A549 (cell line): Measurements from ENCODE around the gene YIPF6.

Experiments
- CBX2 ChIP-seq: fragments of 200-600 bp; sonication (generic); IDR thresholded peaks from 2 replicates; pipeline ENCODE4 v1.6.1; 2016; ENCODE audit warnings: low read depth, mild to moderate bottlenecking, borderline replicate concordance
- CBX8 ChIP-seq: fragments of 200-600 bp; sonication (generic); IDR thresholded peaks from 2 replicates; pipeline ENCODE4 v1.6.1; 2016
- CHD2 ChIP-seq: fragments of 150-350 bp; IDR thresholded peaks from 2 replicates; pipeline ENCODE4 v1.6.1; 2014; ENCODE audit warnings: low read length; ENCODE audit not compliant: partially characterized antibody
- CTCF ChIP-seq: fragments of >200 bp; sonication (Bioruptor Twin); formaldehyde crosslinking; IDR thresholded peaks from 3 replicates; pipeline ENCODE4 v1.5.1; 2016
- E2F6 ChIP-seq: IDR thresholded peaks from 2 replicates; pipeline ENCODE4 v1.6.1; 2012; ENCODE audit warnings: low read depth, borderline replicate concordance
- EP300 ChIP-seq, 2 experiments: fragments of >200 bp; sonication (Bioruptor Twin); formaldehyde crosslinking; IDR thresholded peaks; 2 replicates in 1 of 2; 3 replicates in 1 of 2; pipeline ENCODE4 v1.6.1; 2016 to 2017
- HDAC2 ChIP-seq: fragments of 200-600 bp; sonication (generic); IDR thresholded peaks from 2 replicates; pipeline ENCODE4 v1.6.1; 2016
- JUN ChIP-seq, 2 experiments: fragments of >200 bp; sonication (Bioruptor Twin); formaldehyde crosslinking; IDR thresholded peaks; 2 replicates in 1 of 2; 3 replicates in 1 of 2; pipeline ENCODE4 v1.6.1; 2016 to 2017
- NR3C1 ChIP-seq: fragments of >200 bp; sonication (Bioruptor Twin); formaldehyde crosslinking; IDR thresholded peaks from 3 replicates; pipeline ENCODE4 v1.6.1; 2017
- POLR2A ChIP-seq: IDR thresholded peaks from 2 replicates; pipeline ENCODE4 v1.6.1; 2012; ENCODE audit warnings: mild to moderate bottlenecking, low read length
- RAD21 ChIP-seq, 2 experiments: fragments of >200 bp in 1 of 2; sonication (Bioruptor Twin) in 1 of 2; formaldehyde crosslinking in 1 of 2; IDR thresholded peaks in 1 of 2; conservative IDR thresholded peaks in 1 of 2; 2 replicates in 1 of 2; 3 replicates in 1 of 2; pipeline ENCODE4 v1.6.1; 2012 to 2018; ENCODE audit warnings: inconsistent platforms in 1 of 2
- REST ChIP-seq: fragments of 200-600 bp; sonication (generic); IDR thresholded peaks from 2 replicates; pipeline ENCODE4 v1.6.1; 2016; ENCODE audit warnings: antibody characterized with exemption, mild to moderate bottlenecking, moderate library complexity
- RFX5 ChIP-seq: fragments of 450-650 bp; IDR thresholded peaks from 2 replicates; pipeline ENCODE4 v1.7.1; 2014; ENCODE audit warnings: antibody characterized with exemption, mild to moderate bottlenecking, moderate library complexity
- ZSCAN20 ChIP-seq: fragments of 250-450 bp; sonication (Bioruptor Pico); IDR thresholded peaks from 2 replicates; pipeline ENCODE4 v1.8.0; 2022; ENCODE audit warnings: mild to moderate bottlenecking, moderate library complexity

- TF ChIP-seq RAD21 (conservative IDR thresholded peaks at IDR 0.05 in 1 of 2, IDR thresholded peaks at IDR 0.05 in 1 of 2) (no peak), POLR2A (no peak), CTCF (no peak), CBX2 (no peak), RFX5 (no peak), ZSCAN20 (CRISPR knock-in tag) (no peak), CBX8 (no peak), E2F6 (no peak), EP300 (IDR thresholded peaks at IDR 0.05) (no peak), CHD2 (no peak), HDAC2 (no peak), REST (no peak), NR3C1 (no peak), JUN (IDR thresholded peaks at IDR 0.05) (no peak)
Observed at GRCh38 chrX:68570598-68570997, 71.7 kb downstream of the YIPF6 start.
